Measurements from ENCODE around the gene FAM222A.

FAM222A gene

GRCh38 chr12:109760031-109760929, 46.7 kb downstream of the FAM222A start:
- no peak for DNase-seq (ENCODE audit: low spot score)

- DNase-seq (ENCODE audit: low spot score), result no peak
Measured at GRCh38 chr12:109760930-109761921, 47.6 kb downstream of the FAM222A start.

DNA sequence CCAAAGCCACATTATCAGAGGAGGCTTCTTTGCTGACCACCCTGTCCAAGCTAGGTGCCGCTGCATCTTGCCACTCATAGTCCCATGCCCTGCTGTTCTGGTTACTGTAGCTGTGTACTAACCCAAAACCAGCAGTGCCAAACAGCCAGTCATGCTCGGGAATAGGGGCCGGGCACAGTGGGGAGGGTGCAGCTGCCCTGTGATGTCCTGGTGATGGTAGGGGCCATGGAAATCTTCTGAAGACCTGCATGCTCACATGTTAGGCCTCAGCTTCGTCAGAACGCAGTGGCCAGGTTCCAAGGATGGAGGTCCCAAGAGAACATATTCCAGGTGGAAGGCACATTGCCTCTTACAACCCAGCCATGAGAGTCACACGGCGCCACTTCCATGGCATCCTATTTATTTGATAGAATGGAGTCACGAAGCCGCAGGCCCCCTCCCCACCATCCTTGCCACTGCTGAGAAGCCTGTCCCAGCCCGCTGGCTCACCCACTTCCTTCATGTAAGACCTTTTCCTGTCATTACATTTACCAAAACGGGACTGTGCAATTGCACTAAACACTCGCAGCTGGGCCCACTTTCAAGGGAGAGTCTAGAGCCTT, 48.5 kb downstream of the FAM222A start:
- DNase-seq (ENCODE audit: low spot score), result no peak

DNA sequence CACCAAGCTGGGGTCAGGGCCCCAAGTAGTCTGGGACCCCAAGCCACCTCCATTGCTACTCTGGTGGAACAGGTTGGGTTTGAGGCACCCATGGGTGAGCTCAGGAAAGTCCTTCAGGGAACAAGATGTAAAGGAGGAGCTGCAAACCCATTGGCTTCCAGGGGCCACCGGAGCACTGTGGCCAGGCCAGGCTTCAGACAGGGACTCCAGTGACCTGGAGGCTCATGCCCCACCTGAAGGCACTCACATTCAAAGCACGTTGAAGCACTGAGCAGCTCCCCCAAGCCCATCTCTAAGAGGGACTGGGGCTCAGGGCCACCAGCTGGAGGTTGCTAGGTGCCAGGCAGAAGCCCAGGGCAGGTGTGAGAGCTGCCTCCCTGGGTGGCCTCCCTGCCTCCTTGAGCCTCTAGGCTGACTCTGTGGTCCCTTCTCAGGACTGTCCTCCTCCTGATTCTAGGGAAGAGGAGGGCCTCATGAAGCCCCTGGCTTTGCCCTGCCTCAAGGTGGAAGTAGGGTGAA, 49.1 kb downstream of the FAM222A start:
- DNase-seq (ENCODE audit: low spot score), result no peak

- DNase-seq (ENCODE audit: low spot score), result peak; percentile 52
Measured at GRCh38 chr12:109763201-109763841, 49.7 kb downstream of the FAM222A start.

DNA sequence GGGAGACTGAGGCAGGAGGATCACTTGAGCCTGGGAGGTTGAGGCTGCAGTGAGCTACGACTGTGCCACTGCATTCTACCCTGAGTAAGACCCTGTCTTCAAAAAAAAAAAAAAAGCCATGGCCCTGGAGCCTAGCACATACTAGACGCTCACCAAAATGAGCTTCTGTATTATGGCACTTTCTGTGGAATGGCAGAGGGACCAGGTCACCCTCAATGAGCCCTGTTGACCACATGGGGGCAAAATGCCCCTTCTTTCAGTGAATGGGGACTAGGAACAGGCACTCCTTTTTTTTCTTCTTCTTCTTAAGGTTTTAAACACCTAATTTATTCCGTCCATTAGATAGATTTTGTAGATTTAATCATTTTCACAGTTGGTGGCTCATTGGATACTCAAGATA, 50.5 kb downstream of the FAM222A start:
- DNase-seq (ENCODE audit: low spot score), result no peak

- DNase-seq (ENCODE audit: low spot score), result no peak
Measured at GRCh38 chr12:109764776-109765445, 51.3 kb downstream of the FAM222A start.

DNA sequence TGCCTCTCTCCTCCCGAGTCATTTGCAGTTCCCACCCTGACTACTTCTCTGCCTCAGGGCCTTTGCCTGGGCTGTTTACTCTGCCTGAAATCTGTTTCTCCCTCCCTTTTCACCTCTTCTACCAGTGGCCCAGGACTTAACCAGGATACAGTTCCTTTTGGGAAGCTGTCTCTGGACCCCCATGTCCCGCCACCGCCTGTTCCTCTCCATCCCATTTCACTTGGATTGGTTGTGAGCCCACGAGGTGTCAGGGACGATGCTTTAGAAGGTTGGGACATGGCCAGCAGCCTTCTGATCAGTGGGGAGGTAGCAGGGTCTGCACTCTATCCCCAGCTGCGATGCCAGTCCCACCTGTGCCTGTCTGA, 51.8 kb downstream of the FAM222A start:
- DNase-seq (ENCODE audit: low spot score), result no peak

DNA sequence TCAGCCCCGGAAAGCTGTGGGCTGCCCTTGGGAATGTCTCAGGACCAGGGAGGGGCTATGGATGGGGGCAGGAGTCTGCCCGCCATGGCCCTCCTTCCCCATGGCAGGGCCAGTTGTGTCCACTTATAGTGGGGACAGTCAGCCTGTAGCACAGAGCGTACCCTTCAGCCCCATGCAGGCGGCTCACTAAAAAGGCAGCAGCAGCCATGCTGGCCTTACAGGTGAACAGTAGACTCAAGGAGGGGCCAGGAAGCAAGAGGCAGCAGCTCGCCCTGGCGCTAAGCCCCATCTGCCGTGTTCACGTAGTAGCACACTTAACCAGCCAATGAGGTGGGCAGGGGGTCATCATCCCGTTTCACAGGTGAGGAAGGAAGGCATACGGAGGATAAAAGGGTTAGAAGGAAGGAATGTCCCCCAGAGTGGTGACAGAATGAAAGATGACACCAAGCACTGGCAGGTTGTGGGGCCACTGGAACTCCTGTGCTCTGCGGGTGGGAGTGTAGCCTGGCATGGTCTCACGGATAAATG, 52.7 kb downstream of the FAM222A start:
- DNase-seq (ENCODE audit: low spot score), result no peak

- DNase-seq (ENCODE audit: low spot score), result no peak
Measured at GRCh38 chr12:109767456-109767855, 53.8 kb downstream of the FAM222A start.

GRCh38 chr12:109767991-109768900, 54.6 kb downstream of the FAM222A start:
- no peak for DNase-seq (ENCODE audit: low spot score)

DNA sequence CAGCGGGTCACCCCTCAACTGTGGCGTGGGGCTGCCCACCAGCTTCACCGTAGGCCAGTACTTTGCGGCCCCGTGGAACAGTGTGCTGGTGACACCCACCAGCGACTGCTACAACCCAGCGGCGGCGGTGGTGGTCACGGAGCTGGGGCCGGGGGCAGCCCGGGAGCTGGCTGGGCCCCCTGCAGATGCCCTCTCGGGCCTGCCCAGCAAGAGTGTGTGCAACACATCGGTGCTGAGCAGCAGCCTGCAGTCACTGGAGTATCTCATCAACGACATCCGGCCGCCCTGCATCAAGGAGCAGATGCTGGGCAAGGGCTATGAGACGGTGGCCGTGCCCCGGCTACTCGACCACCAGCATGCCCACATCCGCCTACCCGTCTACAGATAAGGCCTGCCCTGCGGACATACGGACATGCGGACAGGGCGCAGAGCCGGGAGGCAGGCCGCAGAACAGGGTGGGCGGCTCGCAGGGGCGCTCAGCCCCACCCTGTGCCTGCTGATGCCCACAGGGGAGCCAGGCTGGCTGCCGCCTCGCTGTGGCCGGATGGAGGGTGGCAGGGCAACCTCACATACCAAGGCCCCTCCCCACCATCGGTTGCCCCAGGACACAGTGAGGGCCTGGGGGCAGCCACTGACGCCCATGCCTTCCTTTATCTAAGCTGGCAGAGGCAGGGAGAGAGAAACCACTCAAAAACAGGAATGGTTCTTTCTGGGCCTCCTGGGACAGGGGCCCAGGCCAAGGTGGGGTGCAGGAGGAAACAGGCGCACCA, 55.5 kb downstream of the FAM222A start:
- DNase-seq (ENCODE audit: low spot score), result no peak

DNA sequence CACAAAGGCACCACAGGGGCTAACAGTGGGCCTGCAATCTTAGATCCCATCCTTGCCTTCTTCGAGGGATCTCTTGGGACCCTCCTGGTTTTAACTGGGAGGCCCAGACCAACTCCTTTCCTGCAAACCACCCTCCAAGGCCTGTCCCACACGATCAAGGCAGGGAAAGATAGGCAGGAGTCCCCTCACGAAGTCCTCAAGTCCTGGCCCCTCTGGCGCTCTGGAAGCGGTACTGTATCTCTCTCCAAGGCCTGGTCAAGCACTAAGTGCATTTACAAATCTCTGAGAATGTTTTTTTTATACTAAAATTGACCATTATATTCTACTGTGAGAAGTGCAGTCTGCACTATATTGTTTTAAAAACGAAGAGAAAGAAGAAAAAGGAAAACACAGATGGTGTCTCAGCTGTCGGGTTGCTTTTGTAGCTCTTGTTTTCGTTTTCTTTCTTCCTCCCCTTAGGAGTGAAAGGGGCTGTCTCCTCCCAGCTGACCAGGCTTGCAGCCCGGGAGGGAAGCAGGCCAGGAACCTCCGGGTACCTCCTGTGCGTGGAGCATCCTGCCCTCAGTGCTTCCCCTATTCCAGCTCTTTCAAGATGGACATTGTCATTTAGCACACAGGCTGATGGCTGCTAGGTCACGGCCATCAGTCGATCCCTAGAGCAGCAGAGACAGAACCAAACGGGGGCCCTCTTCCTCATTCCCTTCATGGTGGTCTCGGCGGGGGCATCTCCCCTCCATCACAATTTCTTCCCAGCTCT, 56.7 kb downstream of the FAM222A start:
- no peak for DNase-seq (ENCODE audit: low spot score)

DNA sequence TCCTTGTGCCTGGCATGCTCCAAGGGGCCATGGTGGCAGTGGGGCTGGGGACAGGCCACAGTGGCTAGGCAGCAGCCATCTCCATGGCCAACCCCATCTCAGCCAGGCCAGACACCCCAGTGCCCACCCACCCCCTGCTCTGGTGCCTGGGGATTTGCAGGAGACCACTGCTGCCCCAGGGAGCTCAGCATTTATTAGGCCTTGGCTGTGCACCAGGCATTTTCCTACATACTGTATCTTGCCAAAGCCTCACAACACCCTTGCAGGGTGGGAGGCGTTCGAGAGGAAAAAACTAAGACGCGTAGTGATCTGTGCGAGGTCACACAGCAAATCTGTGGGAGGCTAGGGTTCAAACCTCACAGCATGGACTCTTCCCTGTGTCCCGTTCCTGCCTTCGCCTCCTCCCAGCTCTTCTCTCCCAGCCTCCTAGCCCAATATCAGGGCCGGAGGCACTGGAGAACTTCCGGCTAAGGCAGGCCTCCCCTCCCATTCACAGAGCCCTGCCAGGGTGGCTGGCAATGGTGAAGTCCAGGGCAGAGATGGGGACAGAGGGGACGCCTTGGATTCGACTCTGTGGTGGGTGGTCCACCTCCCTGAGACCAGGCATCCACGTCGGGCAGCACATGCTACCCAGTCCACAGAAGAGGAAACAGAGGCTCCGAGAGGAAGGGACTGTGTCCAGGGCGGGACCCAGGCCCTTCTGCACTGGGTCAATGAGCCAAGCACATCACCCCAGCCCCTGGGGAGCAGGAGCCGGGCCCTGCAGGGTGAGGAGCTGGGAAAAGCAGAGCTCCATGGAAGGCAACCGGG, 57.4 kb downstream of the FAM222A start:
- DNase-seq (ENCODE audit: low spot score), result no peak

- no peak for DNase-seq (ENCODE audit: low spot score)
Measured at GRCh38 chr12:109771746-109772621, 58.4 kb downstream of the FAM222A start.

- no peak for DNase-seq (ENCODE audit: low spot score)
Measured at GRCh38 chr12:109772622-109773321, 59.1 kb downstream of the FAM222A start.

Measured in AG08395 (cell line).